HepG2 (cell line): ENCODE data around the gene RAB11FIP5. TPM values are rescaled to one million over a fixed set of nuclear protein-coding genes. Genes with fewer than 3 reads are reported as not detected.

Source experiments
- ATAC-seq: fragments of 200-7000 bp; cut with Tn5 transposase; 3 replicates; pipeline ENCODE4 v1.9.1; 2020; ENCODE audit warnings: mild to moderate bottlenecking, moderate library complexity
- BruUV-seq: library from RNA; stranded (reverse); fragments of 400-500 nt; replicated peaks from 2 replicates; lab custom pipeline; 2021; lab: Mats Ljungman, UMichigan
- CTCF ChIA-PET: fragments of 300-600 bp; formaldehyde crosslinking; extraction: SDS; loops from one replicate; lab custom pipeline; 2021; ENCODE audit warnings: low total read pairs, inconsistent platforms, low intra/inter-chr PET ratio; lab: Yijun Ruan, JAX
- POLR2A ChIA-PET: fragments of 350-600 bp; sonication (Branson Sonifier 250); formaldehyde crosslinking; loops from one replicate; lab custom pipeline; 2020; ENCODE audit warnings: antibody characterized with exemption, inconsistent platforms; lab: Yijun Ruan, JAX
- DNase-seq: peaks from one replicate; pipeline ENCODE4 v3.0.0-alpha.2; 2015; ENCODE audit warnings: low spot score
- FAIRE-seq: peaks from 3 replicates; lab custom pipeline; 2011; peaks lifted over from hg19 to GRCh38; lab: Jason Lieb, UNC
- H2AFZ ChIP-seq: one replicate; pipeline ENCODE4 v1.6.1; 2011; ENCODE audit warnings: low read length, inconsistent platforms
- H3K27ac ChIP-seq: fragments of 300-600 bp; 3 replicates; pipeline ENCODE4 v1.8.0; 2011; ENCODE audit warnings: mixed run types, mild to moderate bottlenecking, mixed read lengths, low read length, inconsistent platforms; ENCODE audit not compliant: insufficient read depth; ENCODE audit errors: extremely low read length
- H3K27me3 ChIP-seq, 2 experiments: fragments of 200-600 bp in 1 of 2; 2 replicates in 1 of 2; 3 replicates in 1 of 2; pipeline versions ENCODE4 v1.6.0 to v1.8.0; 2011; ENCODE audit warnings: low read length in 2 of 2, mild to moderate bottlenecking in 2 of 2, moderate library complexity in 2 of 2, inconsistent platforms in 1 of 2; ENCODE audit not compliant: insufficient read depth in 2 of 2, control insufficient read depth in 1 of 2
- H3K36me3 ChIP-seq, 2 experiments: fragments of 200-600 bp in 1 of 2; replicated peaks in 1 of 2; 2 replicates in 1 of 2; 3 replicates in 1 of 2; pipeline versions ENCODE4 v1.5.1 to v1.8.0; 2011; ENCODE audit warnings: low read length in 2 of 2, inconsistent platforms in 1 of 2; ENCODE audit not compliant: insufficient read depth in 2 of 2, control insufficient read depth in 1 of 2
- H3K4me1 ChIP-seq: 2 replicates; pipeline ENCODE4 v1.5.1; 2012; ENCODE audit warnings: low read length, inconsistent platforms; ENCODE audit not compliant: insufficient read depth
- H3K4me2 ChIP-seq: 2 replicates; pipeline ENCODE4 v1.6.0; 2011; ENCODE audit warnings: low read depth, low read length, inconsistent platforms
- H3K4me3 ChIP-seq, 3 experiments: fragments of 200-600 bp in 1 of 3; sonication (generic), shearing (Covaris generic) in 1 of 3; replicated peaks in 1 of 3; 2 replicates each; pipeline ENCODE4 v1.5.1; 2011 to 2016; ENCODE audit warnings: low read length in 3 of 3, inconsistent platforms in 2 of 3, low read depth in 2 of 3, mild to moderate bottlenecking in 2 of 3, control low read depth in 1 of 3, mixed read lengths in 1 of 3; ENCODE audit not compliant: insufficient read depth in 1 of 3
- H3K79me2 ChIP-seq: one replicate; pipeline ENCODE4 v1.6.1; 2011; ENCODE audit warnings: low read length, inconsistent platforms; ENCODE audit not compliant: insufficient read depth
- H3K9ac ChIP-seq: 2 replicates; pipeline ENCODE4 v1.6.0; 2011; ENCODE audit warnings: mild to moderate bottlenecking, low read depth, low read length, inconsistent platforms; ENCODE audit not compliant: insufficient read depth
- H3K9me3 ChIP-seq: 2 replicates; pipeline ENCODE4 v1.5.1; 2012; ENCODE audit warnings: mild to moderate bottlenecking, low read length
- H4K20me1 ChIP-seq: 2 replicates; pipeline ENCODE4 v1.6.0; 2011; ENCODE audit warnings: inconsistent platforms, mild to moderate bottlenecking, low read length, moderate library complexity; ENCODE audit not compliant: insufficient read depth
- FOXP1 ChIP-seq, 2 experiments: fragments of 450-650 bp in 1 of 2; IDR thresholded peaks; 2 replicates each; pipeline ENCODE4 v1.6.1; 2017 to 2018; ENCODE audit warnings: antibody characterized with exemption in 1 of 2
- GLI4 ChIP-seq: sonication (generic); formaldehyde crosslinking; IDR thresholded peaks from 2 replicates; pipeline ENCODE4 v1.5.1; 2020; ENCODE audit warnings: missing genetic modification reagents, mild to moderate bottlenecking, moderate library complexity, borderline replicate concordance
- GTF3A ChIP-seq: sonication (generic); formaldehyde crosslinking; conservative IDR thresholded peaks from 2 replicates; pipeline ENCODE4 v1.4.0; 2020; ENCODE audit warnings: mild to moderate bottlenecking, missing genetic modification reagents
- HOXD1 ChIP-seq: sonication (generic); formaldehyde crosslinking; IDR thresholded peaks from 2 replicates; pipeline ENCODE4 v1.5.0; 2020; ENCODE audit warnings: missing genetic modification reagents
- IRF1 ChIP-seq: sonication (generic); formaldehyde crosslinking; IDR thresholded peaks from 2 replicates; pipeline ENCODE4 v1.4.0; 2020; ENCODE audit warnings: low read depth, mild to moderate bottlenecking, missing genetic modification reagents
- KDM4B ChIP-seq: sonication (generic); formaldehyde crosslinking; IDR thresholded peaks from 2 replicates; pipeline ENCODE4 v1.4.0; 2020; ENCODE audit warnings: missing genetic modification reagents
- MEIS1 ChIP-seq: sonication (generic); formaldehyde crosslinking; IDR thresholded peaks from 2 replicates; pipeline ENCODE4 v1.9.0; 2021; ENCODE audit warnings: mild to moderate bottlenecking, missing genetic modification reagents, moderate library complexity, borderline replicate concordance
- MEIS2 ChIP-seq: sonication (generic); formaldehyde crosslinking; IDR thresholded peaks from 2 replicates; pipeline ENCODE4 v1.9.0; 2021; ENCODE audit warnings: mild to moderate bottlenecking, missing genetic modification reagents
- NCOA1 ChIP-seq: sonication (generic); formaldehyde crosslinking; IDR thresholded peaks from 2 replicates; pipeline ENCODE4 v1.9.0; 2021; ENCODE audit warnings: missing genetic modification reagents
- RBM22 ChIP-seq: fragments of 200-400 bp; formaldehyde crosslinking; optimal IDR thresholded peaks from 2 replicates; pipeline ENCODE3; 2017; ENCODE audit warnings: mild to moderate bottlenecking, low read length, moderate library complexity
- YEATS2 ChIP-seq: sonication (generic); formaldehyde crosslinking; IDR thresholded peaks from 2 replicates; pipeline ENCODE4 v1.4.0; 2020; ENCODE audit warnings: missing genetic modification reagents, borderline replicate concordance
- ZEB1 ChIP-seq: IDR thresholded peaks from 2 replicates; pipeline ENCODE4 v1.6.1; 2012; ENCODE audit warnings: mild to moderate bottlenecking, low read depth, inconsistent platforms; ENCODE audit not compliant: insufficient replicate concordance
- ZFYVE20 ChIP-seq: sonication (generic); formaldehyde crosslinking; IDR thresholded peaks from 2 replicates; pipeline ENCODE4 v1.8.0; 2023; ENCODE audit warnings: low read depth, mild to moderate bottlenecking, moderate library complexity, missing genetic modification reagents, borderline replicate concordance
- ZNF557 ChIP-seq: sonication (generic); formaldehyde crosslinking; IDR thresholded peaks from 2 replicates; pipeline ENCODE4 v1.4.0; 2020; ENCODE audit warnings: missing genetic modification reagents
- ZNF564 ChIP-seq: sonication (generic); formaldehyde crosslinking; IDR thresholded peaks from 2 replicates; pipeline ENCODE4 v1.8.1; 2023; ENCODE audit warnings: mild to moderate bottlenecking, missing genetic modification reagents
- ZNF589 ChIP-seq: sonication (generic); formaldehyde crosslinking; conservative IDR thresholded peaks from 2 replicates; pipeline ENCODE4 v1.8.0; 2022; ENCODE audit warnings: mild to moderate bottlenecking, moderate library complexity, missing genetic modification reagents
- ZSCAN9 ChIP-seq: IDR thresholded peaks from 2 replicates; pipeline ENCODE4 v1.6.1; 2016; ENCODE audit warnings: borderline replicate concordance
- WGBS: methylation state at CpG from one replicate; pipeline ENCODE4 v1.1.6; 2017; ENCODE audit warnings: low lambda C conversion rate; 5-methylcytosine and 5-hydroxymethylcytosine counted together
- in situ Hi-C: cut with HindIII; loops from 2 replicates; pipeline ENCODE4 v1.10.0; 2017; ENCODE audit warnings: low pct_unique_long_range_greater_than_20kb; ENCODE audit not compliant: extremely low pct_ligation_motif_present
- intact Hi-C: fragments of 100-400 bp; cut with micrococcal nuclease; formaldehyde crosslinking; loops from one replicate; pipeline ENCODE4 v1.10.0; 2022; ENCODE audit not compliant: unreplicated experiment
- polyA plus RNA-seq, 8 experiments: library from polyadenylated mRNA; depleted of rRNA in 3 of 8; stranded (reverse) in 7 of 8; unstranded in 1 of 8; fragments of >200 nt; fragmentation: Illumina TruSeq in 4 of 8; extraction: Trizol in 4 of 8; gene quantifications; 2 replicates each; pipeline versions ENCODE4 v1.2.1 to v1.2.3, GENCODE V29; 2011 to 2016; ENCODE audit warnings: low read depth in 4 of 8, missing spikeins in 1 of 8, mixed read lengths in 1 of 8; ENCODE audit not compliant: insufficient read depth in 1 of 8
- total RNA-seq, 5 experiments: library from RNA; depleted of rRNA; stranded (reverse); fragments of >200 nt; fragmentation: Illumina TruSeq; extraction: Trizol; gene quantifications; 2 replicates each; pipeline ENCODE4 v1.2.3, GENCODE V29; 2016; ENCODE audit warnings: low read depth in 1 of 5

RAB11FIP5 gene
- total and polyA plus RNA-seq, 2 of the 13 experiments (the other 11 are each of a cell fraction or from before 2014, with no cell fraction given): 9.4 to 22.9 TPM

GRCh38 chr2:73076701-73077423, 35.9 kb downstream of the RAB11FIP5 start:
- intact Hi-C loops: no loop called here

GRCh38 chr2:73075477-73076373, 37.0 kb downstream of the RAB11FIP5 start:
- peaks cover 18% of the 10 kb centered on the region for H3K4me1 ChIP-seq
- CTCF ChIA-PET: no interaction called here
- intact Hi-C loops: no loop called here
- TF ChIP-seq GLI4 (CRISPR knock-in tag): no peak
- TF ChIP-seq NCOA1: no peak
- TF ChIP-seq ZFYVE20 (CRISPR knock-in tag): no peak
- no peak for TF ChIP-seq YEATS2 (CRISPR knock-in tag)
- TF ChIP-seq FOXP1 (IDR thresholded peaks at IDR 0.05): no peak
- TF ChIP-seq FOXP1 (CRISPR knock-in tag; IDR thresholded peaks at IDR 0.05): no peak
- TF ChIP-seq ZNF589 (CRISPR knock-in tag): no peak
- no peak for TF ChIP-seq ZEB1
- no peak for TF ChIP-seq HOXD1 (CRISPR knock-in tag)
- TF ChIP-seq ZNF564 (CRISPR knock-in tag): no peak
- no peak for TF ChIP-seq MEIS2 (CRISPR knock-in tag)
- TF ChIP-seq MEIS1: no peak
- no peak for TF ChIP-seq IRF1
- no peak for TF ChIP-seq ZSCAN9 (CRISPR knock-in tag)
- TF ChIP-seq ZNF557 (CRISPR knock-in tag): no peak
- TF ChIP-seq KDM4B (CRISPR knock-in tag): no peak

More at GRCh38 chr2:73076701-73077423, 35.9 kb downstream of the RAB11FIP5 start:
- no peaks in the 10 kb centered on the region for H3K9me3 ChIP-seq
- H3K27ac ChIP-seq: no peak overlapping the region
- H3K4me3 ChIP-seq: no peak overlapping the region
- no peak for TF ChIP-seq RBM22
- TF ChIP-seq GTF3A (CRISPR knock-in tag): no peak
- TF ChIP-seq, all 625 proteins: peak for 0
- 94% methylated on average over 8 of the region's 8 CpGs for WGBS
- Histone ChIP-seq H3K4me2 (no peak overlapping the region), H3K4me1 (peaks cover 24% of the 10 kb centered on the region), H3K36me3 (peaks cover 11 to 25% of the 10 kb centered on the region in 2 experiments), H3K27me3 (no peaks in the 10 kb centered on the region; a peak in 1 of 5 replicates), H3K79me2 (no peaks in the 10 kb centered on the region), H2AFZ (no peak overlapping the region), H3K9ac (no peak overlapping the region), H4K20me1 (no peaks in the 10 kb centered on the region; the same call in 1 of the 2 replicates)
- ATAC-seq: no peak
- BruUV-seq: no TSS peak
- FAIRE-seq: no peak
- CTCF ChIA-PET: no interaction called here
- POLR2A ChIA-PET: no interaction called here
- in situ Hi-C loops: no loop called here
- no peak for DNase-seq

More at GRCh38 chr2:73075477-73076373, 37.0 kb downstream of the RAB11FIP5 start:
- Histone ChIP-seq H3K79me2 (peaks cover 3% of the 10 kb centered on the region), H3K9ac (no peak overlapping the region), H4K20me1 (no peaks in the 10 kb centered on the region; the same call in 1 of the 2 replicates), H3K4me3 (no peak overlapping the region), H3K27me3 (no peaks in the 10 kb centered on the region; a peak in 1 of 5 replicates), H3K27ac (no peak overlapping the region), H3K4me2 (no peak overlapping the region), H2AFZ (no peak overlapping the region), H3K36me3 (peaks cover 11 to 20% of the 10 kb centered on the region in 2 experiments), H3K9me3 (no peaks in the 10 kb centered on the region)
- WGBS: 97% methylated on average over 19 of the region's 23 CpGs
- FAIRE-seq (no peak), ATAC-seq (no peak), DNase-seq (no peak)
- in situ Hi-C loops: no loop called here
- POLR2A ChIA-PET: no interaction called here
- no TSS peak for BruUV-seq
